Hematopoietic multipotent progenitor cell treated with erythropoietin and hydrocortisone succinate and interleukin-3 and kit ligand, for 17 days (in vitro differentiated cells): Measurements from ENCODE around the gene PEPD.

Source experiments
- DNase-seq: peaks from one replicate; pipeline ENCODE4 v3.0.0-alpha.2; 2015; ENCODE audit warnings: low spot score

Gene PEPD

DNA sequence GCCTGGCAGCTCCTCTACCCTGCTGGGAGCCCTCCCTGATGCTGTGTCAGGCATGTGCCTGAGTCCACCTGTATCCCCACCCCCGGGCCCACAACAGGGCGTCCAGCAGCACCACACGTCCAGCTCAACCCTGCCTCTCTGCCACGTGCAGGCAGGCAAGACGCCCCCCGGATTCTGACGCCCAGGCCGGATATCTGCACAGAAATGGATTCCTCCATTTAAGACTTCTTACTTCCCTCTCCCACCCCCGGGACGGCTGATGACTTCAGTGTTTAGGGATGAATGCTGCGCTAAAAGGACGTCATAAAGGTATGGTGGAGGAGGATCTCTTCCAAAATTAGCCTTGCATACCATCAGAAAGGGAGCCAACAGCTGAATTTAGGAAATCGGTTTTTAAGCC is 10.2 kb downstream of the PEPD start:
- DNase-seq: no peak

DNA sequence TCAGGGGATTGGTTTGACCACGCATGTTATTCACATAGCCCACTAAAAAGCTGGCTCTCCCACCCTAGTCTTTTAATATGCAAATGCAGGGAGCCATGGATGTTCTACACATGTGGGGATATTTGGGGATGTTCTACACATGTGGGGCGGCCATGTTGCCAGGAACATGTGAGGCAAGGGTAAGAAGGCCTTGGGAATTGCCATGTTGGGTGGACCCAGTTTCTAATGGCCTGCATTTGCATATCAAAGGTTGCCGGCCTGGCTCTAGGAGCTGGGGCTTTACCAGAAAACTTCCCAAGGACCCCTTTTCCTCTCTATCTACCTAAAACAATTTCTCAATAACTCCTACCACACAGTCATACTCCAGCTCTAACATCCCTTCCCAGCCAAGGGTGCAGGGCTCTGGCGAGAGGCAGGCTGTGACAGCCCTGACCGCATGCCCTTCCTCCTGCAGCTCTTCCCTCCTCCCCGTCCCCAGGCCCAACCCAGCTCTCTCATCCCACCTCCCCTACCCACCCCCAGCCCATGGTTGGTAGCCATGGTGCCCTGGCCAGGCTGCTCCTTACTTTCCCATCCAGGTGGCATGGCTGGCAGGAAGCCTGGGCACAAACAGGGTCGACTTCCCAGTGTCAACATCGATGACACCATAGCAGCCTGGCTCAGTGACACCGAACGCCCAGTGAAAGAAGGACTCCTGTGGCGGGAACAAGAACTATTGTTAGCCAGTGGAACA is 11.0 kb downstream of the PEPD start:
- no peak for DNase-seq

DNA sequence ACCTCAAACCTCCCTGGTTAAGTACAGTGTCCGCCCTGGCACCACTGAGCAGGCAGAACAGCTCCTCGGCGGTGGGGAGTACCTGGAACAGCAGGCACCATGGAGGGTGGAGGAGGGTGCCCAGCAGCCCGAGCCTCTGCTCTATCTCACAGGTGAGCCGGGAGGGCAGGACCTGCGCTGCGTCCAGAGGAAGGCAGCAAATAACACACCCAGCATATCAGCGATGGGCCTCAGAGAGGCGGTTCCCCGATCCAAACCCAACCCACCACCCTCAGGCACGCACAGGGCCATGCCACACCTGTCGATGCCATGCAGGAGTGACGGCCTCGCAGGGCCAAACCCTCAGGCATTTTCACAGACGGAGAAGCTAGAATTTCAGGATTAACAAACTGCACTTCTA is 11.8 kb downstream of the PEPD start:
- DNase-seq: no peak

GRCh38 chr19:33508941-33509614 is 12.5 kb downstream of the PEPD start:
- no peak for DNase-seq

DNA sequence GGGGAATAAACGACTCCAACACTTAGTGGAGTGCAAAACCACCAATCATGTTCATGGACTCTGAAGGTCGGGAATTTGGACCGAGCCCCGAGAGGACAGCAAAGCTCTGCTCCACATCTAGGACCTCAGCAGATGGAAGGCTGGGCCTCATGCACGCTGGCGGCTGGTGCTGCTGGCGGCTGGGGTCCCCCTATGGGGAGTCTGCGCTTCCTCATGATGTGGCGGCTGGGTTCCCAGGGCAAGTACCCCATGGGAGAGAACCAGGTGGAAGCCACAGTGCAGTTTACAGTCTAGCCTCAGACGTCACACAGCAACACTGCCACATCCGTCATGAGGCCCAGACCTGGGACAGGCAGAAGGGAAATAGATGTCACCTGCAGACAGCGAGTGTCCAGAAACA is 13.2 kb downstream of the PEPD start:
- no peak for DNase-seq

DNA sequence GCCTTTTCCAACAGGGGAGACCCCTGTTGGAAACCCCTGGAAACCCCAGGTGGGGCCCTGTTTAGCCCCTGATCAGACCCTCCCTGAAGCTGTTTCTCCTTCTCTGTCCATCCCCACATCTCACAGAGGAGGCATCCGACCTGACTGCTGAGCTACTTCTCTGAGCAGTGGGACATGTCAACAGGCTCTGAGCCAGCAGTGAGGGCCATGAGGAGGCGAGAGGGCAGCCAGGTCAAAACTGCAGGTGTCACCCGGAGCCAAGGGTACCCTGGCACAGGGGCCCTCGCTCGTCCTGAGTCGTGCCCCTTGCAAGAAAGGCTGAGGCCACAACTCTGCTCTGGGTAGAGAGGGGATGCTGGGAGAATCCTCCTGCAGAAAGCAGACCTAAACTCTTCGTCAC is 13.6 kb downstream of the PEPD start:
- DNase-seq: no peak

- DNase-seq: no peak
These were observed 14.3 kb downstream of the PEPD start for GRCh38 chr19:33507021-33507956.

- no peak for DNase-seq
These were observed 15.1 kb downstream of the PEPD start for GRCh38 chr19:33506498-33506897.

- DNase-seq: no peak
These were observed 15.8 kb downstream of the PEPD start for GRCh38 chr19:33505823-33506222.

DNA sequence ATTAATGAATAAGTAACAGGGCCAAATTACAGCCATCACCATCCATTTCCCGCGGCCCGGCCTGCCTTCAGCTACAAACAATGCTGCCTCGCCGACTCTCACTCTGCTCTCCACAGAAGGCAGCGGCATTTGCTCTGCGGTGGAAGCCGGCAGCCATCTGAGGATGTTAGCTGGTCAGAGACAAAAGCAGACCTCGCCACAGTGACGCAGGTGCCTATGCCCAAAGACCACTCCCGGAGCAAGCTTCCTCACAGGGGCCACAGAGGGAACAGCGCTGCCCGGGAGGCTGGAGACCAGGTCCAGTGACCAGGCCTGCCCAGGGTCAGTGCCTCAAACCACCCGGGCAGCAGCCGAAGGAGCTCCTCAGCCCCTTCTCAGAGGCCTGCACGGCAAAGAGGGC is 16.4 kb downstream of the PEPD start:
- DNase-seq: no peak

GRCh38 chr19:33504058-33504444 is 17.5 kb downstream of the PEPD start:
- DNase-seq: no peak

GRCh38 chr19:33503433-33504057 is 18.0 kb downstream of the PEPD start:
- DNase-seq: no peak

- no peak for DNase-seq
These were observed 18.6 kb downstream of the PEPD start for GRCh38 chr19:33503030-33503429.

DNA sequence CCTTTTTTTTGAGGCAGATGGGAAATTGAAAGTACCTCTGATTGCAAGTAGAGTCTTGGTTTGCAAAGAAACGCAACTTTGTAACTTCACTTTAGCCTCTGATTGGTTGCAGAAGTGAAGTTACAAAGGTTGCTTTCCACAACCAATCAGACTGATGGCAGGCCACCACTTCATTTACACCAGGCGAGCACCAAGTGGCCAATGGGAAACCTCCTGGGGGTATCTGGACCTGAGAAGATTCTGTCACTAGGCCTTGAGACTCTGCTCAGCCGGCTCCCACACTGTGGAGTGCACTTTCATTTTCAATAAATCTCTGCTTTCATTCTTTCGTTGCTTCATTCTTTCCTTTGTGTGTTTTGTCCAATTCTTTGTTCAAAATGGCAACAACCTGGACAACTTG is 19.1 kb downstream of the PEPD start:
- DNase-seq: no peak

DNA sequence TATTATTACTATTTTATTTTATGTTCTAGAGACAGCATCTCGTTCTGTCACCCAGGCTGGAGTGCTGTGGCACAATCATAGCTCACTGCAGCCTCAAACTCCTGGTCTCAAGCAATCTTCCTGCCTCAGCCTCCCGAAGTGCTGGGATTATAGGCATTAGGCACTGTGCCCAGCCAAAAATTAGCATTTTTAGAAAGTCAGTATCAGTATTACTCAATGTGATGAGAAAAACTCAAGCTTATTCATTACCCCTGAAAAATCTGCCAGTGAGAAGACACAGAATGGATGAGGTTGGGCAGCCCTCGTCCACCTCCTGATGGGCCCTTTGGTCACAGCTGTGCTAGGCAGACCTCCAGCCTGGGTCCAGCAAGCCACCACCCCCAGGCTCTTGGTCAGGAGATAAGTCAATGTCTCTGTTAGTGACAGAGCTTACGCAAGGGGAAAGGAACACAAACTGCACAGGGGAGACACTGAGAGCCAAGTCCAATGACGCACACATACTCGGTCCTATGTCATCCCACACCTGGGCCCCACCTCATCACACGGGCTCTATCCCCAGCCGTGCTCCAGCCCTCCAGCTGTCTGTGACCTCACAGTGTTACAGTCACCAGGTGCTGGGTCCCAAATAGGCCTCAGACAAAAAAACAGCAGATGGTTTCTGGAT is 19.8 kb downstream of the PEPD start:
- no peak for DNase-seq

GRCh38 chr19:33500991-33501390 is 20.6 kb downstream of the PEPD start:
- DNase-seq: no peak

DNA sequence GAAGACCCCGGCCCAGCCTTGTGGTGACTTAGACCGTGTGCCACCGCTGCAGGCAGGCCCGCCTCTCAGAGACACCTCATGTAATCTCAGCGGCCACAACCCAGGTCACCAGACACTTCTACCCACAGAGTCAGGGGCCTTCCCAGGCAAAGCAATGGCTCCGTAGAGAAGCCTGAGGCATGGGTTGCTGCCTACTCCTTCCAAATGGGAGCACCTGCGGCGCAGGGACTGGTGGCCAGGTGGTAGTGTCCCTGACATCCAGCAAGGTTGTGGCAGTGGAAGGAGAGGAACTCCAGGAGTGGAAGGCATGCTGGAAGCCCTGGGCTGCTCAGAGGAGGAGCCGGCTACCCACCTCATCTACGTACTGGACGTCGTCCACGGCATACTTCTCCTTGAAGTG is 21.0 kb downstream of the PEPD start:
- DNase-seq: no peak

- no peak for DNase-seq
These were observed 21.7 kb downstream of the PEPD start for GRCh38 chr19:33499671-33500506.

DNA sequence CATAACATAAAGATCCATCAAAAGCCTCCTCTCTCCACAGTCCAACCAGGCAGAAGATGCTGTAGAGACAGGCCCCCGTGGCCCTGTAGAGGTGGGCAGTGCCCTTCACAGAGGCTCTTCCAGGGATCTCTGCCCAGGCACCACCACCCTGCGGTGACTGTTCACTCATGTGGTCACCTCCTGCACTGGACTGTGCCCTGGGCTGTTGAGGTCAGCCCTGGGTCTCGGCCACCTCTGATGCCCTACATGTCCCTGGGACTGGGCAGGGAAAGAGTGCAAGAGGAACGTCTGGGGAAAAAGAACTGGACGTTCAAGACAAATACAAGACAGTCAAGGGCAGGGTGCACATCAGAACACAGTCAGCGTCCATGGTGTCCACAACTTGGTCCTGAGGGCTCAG is 22.3 kb downstream of the PEPD start:
- no peak for DNase-seq

GRCh38 chr19:33498391-33499000 is 23.1 kb downstream of the PEPD start:
- no peak for DNase-seq
